Measurements from ENCODE around the gene MED12L.

GRCh38 chr3:151321526-151321925, 236.1 kb downstream of the MED12L start:
- TF ChIP-seq POLR2A (IDR thresholded peaks at IDR 0.05), result no peak
- TF ChIP-seq CTCF (IDR thresholded peaks at IDR 0.05), result no peak
